Stimulated activated CD4-positive, alpha-beta T cell treated with anti-CD3 and anti-CD28 coated beads, TNF-alpha, amount 100 ng/mL, for 1 hour (primary cell): ENCODE data around the gene LRP1.
"Not testable (repeated sequence)": the region's sequence is repeated elsewhere in the genome, so short reads cannot be mapped to it uniquely, and the experiment has no call there.

Experiments
- DNase-seq, 3 donors: peaks; one replicate each; pipeline ENCODE4 v3.0.0-alpha.2; 2020; ENCODE audit warnings: low read depth in 3 of 3, low spot score in 1 of 3

LRP1 gene

DNA sequence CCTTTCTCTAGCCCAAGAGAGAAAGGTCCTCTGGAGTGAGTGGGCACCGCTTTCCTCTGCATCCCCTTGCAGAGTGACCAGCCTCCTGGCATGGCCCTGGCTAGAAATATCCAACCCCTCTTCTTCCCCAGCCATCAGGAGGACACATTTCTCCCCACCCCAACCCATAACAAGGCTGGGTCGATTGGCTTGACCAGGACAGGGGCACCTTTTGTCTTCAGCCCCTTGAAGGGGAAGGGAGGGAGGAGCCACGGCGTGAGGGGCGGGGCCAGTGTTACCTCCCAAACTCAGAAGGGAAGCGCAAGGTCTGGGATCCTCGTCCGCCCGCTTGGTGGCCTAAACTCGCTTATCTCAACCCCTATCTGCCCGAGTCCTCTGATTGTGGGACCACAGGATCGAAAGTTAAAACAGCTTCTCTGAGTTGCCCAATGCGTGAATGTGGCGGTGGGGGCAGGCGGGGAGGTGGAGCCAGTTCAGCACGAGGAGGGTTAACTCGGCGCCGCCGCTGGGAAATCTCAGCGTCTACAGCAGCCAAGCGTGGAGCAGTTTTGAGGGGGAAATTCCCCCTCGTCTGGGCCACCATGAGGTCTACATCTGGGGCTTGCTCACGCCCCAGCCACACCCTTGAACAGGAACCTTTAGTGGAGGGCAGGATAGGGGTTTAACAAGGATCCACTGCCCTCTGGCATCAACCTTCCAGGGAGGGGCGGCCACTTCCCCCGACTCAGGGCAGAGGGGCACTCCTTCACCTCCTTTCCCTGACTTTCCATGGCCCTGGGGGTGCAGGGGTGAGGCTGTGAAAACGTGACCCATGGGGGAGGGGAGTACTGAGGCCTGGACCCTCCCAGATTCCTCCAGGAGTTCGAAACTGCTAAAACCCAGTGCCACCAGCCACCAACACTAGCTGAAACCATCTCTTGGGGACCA is 17.9 kb upstream of the LRP1 start:
- peak; percentile 45 to 60 (median 53) for DNase-seq

DNA sequence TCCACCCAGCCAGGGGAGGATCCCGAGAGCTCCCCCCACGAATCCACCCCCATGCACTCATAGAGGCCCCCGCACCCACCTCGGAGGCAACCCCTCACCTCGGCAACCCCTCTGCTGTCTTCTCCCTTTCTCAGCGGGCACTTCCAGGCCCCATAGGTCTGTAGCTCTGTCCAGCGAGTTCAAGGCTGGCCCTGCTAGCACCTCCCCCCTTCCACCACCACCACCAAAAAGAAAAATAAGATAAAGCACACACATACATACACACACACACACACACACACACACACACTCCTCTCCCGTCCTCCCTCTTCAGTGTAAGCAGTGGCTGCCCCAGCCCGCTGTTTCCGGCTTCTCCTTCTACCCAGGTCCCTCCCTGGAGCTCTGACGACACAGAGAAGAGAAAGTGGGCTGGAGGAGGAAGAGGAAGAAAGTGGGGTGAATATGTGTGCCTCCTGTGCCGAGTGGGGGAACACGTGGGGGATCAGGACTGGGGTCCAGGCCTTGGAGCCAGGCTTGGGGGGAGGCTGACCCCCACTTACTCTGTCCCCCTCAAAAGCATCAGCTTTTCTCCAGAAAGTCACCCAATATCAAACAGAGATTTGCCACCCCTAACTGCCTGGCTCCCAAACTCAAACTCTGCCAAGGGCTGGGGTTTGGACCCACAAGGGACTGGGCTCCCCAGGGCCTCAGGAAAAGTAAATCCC is 17.1 kb upstream of the LRP1 start, which contains the start of gene STAT6:
Gene STAT6, minus strand, starts transcription at position 332 of the 704 bp plus-strand sequence. CDS start 3,084 bp downstream, outside the sequence.
- peak; percentile 60 to 72 (median 61) for DNase-seq

DNA sequence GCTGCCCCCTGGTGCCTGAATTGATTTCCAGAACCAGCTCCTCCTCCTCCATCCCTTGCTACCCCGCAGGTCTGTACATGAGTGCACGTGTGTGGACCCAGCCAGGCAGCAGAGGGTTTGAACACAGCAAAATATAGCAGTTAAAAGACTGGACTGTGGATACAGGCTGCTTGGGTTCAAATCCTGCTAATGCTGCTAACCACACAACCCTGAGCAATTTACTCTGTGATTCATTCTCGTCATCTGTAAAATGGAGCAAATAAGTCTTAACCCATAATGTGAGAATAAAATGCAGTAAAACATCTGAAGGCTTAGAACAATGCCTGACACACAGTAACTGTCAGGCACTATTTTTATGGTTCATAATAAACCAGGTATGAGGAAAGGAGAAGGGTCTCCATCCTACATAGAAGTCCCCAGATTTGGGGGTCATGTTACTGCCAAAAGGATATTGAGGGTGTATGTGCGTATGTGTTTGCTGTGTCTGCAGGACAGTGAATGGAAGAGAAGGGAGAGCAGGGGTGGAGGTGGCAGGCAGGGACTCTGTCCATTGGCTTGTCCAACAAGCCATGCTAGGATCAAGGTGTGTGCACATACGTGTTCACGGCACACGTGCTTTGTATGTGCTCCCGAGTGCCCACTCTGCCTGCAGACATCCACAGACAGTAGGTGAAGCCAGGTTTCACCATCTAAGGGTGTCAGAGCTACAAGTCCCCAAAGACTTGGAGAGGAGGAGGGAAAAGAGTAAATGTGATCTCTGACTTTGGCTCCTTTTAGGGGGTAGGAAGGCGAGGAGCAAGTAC is 15.6 kb upstream of the LRP1 start:
- no peak for DNase-seq

DNA sequence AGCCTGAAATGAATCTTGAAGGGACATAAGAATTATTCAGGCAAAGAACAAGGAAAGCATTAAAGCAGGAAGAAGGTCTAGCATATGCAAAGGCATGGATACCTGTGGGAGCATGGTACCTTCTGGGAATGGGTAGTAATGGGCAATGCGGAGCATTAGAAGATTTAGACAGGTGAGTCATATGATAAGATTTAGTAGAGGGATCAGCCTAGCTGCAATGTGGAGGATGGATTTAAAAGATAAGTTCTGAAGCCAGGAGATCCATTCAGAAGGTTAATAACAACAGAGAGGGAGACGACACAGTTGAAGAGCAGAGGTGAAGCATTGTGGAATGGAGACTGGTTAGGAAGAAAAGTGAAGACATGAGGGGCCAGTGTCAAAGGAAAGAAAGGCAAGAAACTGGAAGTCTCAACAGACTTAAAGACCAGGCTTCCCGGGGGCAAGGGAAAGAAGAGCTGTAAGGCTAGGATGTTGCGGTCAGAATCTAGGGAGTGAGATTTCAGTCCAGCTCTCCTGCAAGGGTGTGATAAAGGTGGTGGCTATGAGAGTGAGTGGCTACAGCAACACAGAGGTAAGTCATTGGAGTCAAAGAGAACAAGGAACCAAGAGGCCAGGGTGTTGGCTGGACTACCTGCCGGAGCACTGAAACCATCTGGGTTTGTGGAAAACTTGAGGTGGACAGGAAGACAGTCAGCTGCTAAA is 11.6 kb upstream of the LRP1 start:
- no peak for DNase-seq

DNA sequence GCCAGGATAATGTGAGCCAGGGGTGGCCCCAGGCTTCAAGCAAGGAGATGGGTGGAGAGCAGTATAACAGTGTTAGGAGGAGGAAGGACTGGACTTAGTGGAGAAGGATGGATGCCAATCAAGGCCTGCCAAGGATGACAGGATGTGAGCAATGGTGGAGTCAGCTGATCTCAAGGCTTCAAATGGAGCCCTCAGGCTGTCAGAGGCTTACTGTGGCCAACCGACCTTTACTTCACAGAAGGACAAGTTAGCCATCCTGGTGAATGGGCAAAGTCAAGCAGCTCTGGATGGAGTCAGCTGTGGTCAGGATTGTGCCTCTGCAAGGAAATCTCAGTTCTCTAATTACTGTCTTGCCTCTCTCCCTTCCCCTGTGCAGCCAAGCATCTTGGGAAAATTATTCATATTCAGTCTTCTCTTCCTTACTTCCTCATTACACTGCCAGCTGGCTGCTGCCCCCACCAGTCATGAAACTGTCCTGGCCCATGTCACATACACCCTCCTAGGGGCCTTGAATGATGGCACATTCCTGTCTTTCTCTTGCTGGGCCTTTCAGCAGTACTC is 9.5 kb upstream of the LRP1 start:
- DNase-seq, result no peak

DNA sequence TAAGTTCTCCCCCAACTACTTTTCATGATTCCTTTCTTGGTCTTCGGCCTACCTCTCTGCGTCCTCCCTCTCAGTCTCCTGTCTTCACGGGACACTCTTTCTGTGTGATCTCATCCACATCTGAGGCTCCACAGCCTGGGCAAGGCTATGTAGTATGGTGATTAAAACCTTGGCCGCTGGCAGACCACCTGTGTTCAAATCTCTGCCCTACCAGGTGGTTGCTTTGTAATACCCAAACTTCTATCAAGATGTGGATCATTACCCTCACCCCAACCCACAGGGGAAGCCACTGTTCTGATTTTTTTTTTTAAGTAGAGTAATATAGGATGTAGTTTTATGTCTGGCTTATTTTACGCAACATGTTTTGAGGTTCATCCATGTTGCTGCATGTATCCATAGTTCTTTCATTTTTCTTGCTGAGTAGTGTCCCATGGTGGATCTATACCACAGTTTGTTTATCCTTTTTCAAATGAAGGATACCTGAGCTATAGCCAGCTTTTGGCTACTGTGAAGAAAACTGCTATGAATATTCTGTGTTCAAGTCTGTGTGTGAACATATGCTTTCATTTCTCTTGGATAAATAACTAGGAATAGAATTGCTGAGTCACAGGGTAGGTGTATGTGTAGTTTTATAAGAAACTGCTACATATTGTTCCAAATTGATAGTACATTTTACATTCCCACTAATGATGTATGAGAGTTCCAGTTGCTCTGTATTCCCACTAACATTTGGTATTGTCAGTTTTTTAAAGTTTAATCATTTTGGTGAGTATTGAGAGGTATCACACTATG is 8.8 kb upstream of the LRP1 start:
- DNase-seq, result no peak

DNA sequence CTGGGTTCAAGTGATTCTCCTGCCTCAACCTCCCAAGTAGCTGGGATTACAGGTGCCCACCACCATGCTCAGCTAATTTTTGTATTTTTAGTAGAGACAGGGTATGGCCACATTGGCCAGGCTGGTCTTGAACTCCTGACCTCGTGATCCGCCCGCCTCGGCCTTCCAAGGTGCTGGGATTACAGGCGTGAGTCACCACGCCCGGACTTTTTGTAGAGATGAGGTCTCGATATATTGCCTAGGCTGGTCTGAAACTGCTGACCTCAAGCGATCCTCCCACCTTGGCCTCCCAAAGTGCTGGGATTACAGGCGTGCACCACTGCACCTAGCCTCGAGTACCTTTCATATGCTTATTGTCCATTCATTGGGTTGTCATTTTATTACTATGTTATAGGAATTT is 7.6 kb upstream of the LRP1 start:
- not testable (repeated sequence) for DNase-seq

DNA sequence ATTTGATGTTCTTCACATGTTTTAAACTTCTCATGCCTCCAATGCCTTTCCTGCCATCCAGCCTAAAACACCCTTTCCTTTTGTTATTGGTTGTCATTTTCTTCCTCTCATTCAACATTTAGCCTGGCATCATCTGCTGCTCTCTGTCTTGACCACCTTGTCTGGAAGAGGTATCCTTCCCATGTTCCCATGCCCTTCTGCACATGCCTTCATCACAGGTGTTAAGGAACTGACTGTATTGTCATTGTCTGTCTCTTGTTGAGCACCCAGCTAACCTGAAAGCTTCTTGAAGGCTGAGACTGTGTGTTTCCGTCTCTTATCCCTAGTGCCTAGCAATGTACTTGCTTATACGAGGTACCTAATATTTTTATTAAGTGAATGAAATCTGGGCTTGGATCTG is 4.5 kb upstream of the LRP1 start:
- no peak for DNase-seq

DNA sequence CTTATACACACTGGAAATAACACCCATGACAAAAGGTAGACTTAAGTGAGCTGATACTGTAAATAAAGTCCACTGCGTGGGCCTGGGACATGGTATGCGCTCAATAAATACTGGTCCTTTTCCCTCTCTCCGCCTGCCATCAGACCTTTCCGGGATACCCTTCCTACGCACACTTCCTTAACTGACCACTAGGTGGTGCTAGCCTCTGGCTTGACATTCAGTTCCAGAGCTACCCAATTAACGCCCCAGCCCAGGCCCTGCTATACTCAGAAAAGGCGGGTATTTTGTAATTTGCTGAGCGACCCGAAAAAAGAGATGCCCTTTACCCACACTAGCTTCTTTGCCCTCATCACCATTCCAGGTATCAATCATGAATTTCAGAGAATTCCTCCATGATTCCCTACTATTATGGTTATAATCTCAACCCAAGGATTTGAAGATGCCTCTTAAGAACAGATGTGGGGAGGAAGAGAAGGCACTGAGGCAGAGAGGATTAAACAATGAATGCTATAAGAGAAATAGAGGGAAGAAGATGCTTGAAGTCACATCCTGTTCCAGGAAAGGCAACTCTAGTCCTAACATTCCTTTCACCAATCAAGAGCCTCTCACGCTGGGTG is 3.9 kb upstream of the LRP1 start:
- DNase-seq, result peak; percentile 38 to 58 (median 46)

DNA sequence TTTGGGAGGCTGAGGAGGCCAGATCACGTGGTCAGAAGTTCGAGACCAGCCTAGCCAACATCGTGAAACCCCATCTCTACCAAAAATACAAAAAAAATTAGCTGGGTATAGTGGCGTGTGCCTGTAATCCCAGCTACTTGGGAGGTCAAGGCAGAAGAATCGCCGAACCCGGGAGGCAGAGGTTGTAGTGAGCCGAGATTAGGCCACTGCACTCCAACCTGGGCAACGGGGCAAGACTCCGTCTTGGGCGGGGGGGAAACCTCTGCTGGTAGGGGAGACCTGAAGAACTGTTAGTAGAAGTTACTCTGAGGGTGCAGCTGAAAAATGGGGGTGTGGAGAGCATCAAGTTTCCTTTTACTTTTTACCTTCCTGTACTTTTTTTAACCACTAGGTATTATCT is 2.2 kb upstream of the LRP1 start:
- no peak for DNase-seq

DNA sequence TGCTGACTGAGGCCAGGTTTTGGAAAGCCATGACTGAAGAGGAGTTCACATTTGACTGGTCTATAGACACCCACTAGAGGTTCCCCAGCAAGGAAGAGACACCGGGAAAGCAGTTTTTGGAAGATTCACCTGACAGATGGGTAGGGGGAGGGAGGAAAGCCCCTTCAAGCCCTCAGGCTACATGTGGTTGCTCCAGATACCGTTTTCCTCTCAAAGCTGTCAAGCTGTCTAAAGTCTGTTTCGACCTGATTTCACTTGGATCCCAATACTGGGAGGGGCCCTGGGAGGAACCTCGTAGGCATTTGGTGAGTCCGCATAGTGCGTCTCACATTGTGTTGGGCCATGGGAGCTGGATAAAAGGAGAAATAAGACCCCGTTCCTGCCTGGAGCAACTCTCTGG is 1.7 kb upstream of the LRP1 start:
- DNase-seq, result no peak

DNA sequence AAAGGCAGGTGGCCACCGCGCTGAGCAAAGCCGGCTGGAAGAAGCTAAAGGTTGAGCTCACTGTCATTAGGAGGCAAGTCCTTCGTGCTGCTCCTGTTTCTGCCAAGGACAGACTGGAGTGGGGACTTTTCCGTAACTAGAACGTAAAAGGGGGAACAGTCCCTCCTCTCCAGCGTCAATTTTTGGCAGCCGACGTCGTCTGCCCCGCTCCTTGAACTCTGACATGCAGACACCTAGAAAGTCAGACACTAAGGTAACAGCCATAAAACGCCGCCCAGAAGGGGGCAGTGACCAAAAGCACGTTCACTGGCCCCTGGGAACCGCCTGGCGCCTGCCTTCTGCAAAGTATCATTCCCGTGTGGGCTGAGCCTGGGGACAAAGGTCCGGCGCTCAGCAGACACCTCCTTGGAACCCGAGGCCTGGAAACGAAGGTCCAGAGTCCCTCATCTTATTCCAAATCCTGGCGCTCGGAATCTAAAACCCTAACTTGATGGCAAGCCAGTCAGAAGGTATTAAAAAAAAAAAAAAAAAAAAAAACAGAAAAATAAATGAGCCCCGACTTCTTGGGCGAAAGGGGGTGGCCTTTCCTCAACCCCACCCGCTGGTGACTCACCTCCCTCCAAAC is 1.1 kb upstream of the LRP1 start:
- DNase-seq, result peak in 1 of 3 donors; percentile 16

DNA sequence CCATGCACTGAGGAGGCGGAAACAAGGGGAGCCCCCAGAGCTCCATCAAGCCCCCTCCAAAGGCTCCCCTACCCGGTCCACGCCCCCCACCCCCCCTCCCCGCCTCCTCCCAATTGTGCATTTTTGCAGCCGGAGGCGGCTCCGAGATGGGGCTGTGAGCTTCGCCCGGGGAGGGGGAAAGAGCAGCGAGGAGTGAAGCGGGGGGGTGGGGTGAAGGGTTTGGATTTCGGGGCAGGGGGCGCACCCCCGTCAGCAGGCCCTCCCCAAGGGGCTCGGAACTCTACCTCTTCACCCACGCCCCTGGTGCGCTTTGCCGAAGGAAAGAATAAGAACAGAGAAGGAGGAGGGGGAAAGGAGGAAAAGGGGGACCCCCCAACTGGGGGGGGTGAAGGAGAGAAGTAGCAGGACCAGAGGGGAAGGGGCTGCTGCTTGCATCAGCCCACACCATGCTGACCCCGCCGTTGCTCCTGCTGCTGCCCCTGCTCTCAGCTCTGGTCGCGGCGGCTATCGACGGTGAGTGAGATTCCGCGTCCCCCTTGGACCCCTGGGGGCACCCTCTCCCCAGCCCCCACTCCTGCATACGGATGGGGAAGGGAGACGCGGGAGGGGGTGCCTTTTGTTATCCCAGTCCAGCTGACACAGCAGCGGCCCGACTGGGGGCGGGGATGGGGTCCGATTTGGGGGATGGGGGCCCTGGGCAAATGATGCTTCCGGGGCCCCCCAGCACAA is 400 bp downstream of the LRP1 start:
- DNase-seq, result no peak

DNA sequence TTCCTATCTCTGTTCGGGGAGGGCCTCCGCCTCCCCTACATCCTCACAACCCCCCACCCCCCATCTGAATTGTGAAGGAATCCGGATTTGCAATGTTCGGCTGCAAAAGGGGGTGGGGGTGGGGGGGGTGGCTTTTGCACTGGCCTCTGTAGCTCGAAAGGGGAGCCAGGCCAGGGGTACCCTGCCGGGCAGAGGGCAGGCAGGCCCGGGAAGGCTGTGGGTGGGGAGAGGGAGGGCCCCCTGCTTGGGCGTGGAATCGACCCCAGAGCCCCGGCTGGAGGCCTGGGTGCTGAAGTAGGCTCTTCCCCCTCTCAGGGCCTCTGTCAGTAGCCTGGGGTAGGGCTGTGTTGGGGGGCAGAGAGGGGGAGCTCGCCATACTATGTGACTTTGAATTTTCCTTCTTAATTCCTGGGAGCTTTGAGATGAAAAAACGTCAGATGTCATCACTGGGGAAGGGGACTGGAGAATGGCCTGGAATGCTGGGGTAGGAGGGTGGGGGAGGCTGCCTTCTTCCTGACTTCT is 1.1 kb downstream of the LRP1 start:
- no peak for DNase-seq

DNA sequence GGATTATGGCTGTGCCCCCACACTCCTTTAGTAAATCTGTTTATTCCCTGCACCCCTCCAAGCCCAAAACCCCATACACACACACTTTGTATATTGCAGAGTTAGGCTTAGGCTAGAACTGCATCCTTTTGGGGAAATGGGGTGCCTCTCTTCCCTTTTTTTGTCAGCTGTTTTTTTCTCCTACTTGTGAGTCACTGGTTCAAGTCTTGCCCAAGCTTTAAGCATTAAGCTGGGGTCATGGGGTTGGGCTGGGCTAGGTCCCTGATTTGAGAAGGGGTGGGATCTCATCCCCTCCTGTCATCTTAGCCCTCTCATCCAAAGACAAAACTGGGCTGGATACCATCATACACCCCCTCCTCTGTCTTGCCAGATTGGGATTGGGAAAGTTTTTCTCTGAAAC is 1.6 kb downstream of the LRP1 start:
- DNase-seq, result no peak

DNA sequence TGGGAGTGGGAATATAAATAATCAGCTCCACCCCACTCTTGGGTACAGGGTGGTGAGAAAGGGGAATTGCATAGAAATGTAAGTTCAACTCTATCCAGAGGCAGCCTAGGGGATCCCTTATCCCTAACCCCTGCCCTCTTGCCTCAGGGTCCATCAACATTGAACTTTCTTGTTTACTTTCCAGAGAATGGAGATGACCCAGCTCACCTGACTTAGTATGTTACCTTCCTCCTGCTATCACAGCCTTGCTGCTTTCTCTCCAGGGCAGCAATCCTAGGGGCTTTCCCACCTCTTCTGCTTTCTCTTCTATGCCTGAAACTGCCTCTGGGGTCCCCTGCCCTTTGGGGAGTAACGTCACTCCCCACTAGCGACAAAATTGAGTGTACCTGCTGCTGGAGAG is 2.7 kb downstream of the LRP1 start:
- DNase-seq, result no peak

DNA sequence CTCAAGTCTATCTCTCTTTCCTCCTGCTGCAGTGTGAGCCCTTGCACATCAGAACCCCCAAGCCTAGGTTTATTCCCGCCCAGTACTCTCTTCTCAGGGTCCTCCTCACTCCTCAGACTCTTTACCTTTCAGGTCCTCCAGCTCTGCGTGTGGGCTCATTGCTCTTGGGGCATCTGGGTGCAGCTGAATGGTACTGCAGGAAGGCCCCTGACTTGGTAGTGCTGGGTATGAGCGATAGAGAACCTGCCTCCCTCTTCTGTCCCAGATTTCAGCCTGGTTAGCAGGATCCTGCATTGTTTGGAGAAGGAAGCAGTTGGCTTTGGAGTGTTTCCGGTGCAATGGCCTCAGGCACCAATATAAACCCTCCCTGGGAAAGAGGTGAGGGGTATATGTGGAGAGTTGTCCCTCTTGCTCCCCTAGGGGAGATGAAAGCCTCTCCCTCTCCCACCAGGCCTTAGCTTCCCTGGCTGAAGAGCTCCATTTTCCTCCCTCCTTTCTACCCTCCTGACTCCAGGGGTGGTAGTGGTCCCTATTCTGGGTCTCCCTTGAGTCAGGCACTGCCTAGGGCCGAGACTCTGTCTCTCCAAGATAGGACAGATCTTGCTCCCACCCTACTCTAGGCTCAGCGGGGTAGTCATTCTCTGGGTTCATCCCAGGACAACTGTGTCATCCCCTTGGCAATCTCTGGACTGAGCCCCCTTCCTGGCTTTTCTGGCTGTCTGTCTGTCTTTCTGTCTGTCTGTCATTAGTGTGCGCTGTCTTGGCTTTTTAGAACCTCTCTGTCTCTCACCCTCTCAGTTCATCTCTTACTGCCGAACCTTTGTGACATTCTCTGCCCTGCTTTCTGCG is 3.8 kb downstream of the LRP1 start:
- no peak for DNase-seq
